Measurements from ENCODE around the gene POC1A. TPM values are rescaled to one million over a fixed set of nuclear protein-coding genes. Genes with fewer than 3 reads are reported as not detected.

POC1A gene
- total and polyA plus RNA-seq, 2 of the 8 experiments (the other 6 are each of a cell fraction or from before 2014, with no cell fraction given): 35.7 to 39.2 TPM

GRCh38 chr3:52143616-52144015 is 10.6 kb downstream of the POC1A start:
- no peak overlapping the region for H2BK5ac ChIP-seq (ENCODE audit: low read depth, low read length)
- no peak overlapping the region for H2BK12ac ChIP-seq (ENCODE audit: low read depth, low read length)
- H3K36me3 ChIP-seq (ENCODE audit: control insufficient read depth in 2 of 4, insufficient read depth in 4 of 4, low read length in 3 of 4): peaks cover 11 to 43% (median 23%) of the 10 kb centered on the region in 4 experiments; a peak in 7 of 8 replicates
- no peaks in the 10 kb centered on the region; the same call in 1 of the 2 replicates for H3K79me1 ChIP-seq (ENCODE audit: low read depth, low read length)
- H3K9ac ChIP-seq (replicated peaks in 1 of 4; ENCODE audit: extremely low read depth in 1 of 4, low read depth in 3 of 4, low read length in 3 of 4): no peak overlapping the region
- H3K23me2 ChIP-seq (ENCODE audit: low read depth, low read length): no peaks in the 10 kb centered on the region
- no peak overlapping the region for H4K8ac ChIP-seq (ENCODE audit: extremely low read depth, insufficient read depth, low read length)
- H2AK5ac ChIP-seq (ENCODE audit: low read depth, low read length): no peak overlapping the region
- H3K14ac ChIP-seq (ENCODE audit: insufficient read length): no peak overlapping the region
- WGBS, 2 experiments (ENCODE audit: extremely low coverage in 1 of 2, insufficient coverage in 1 of 2, insufficient read length in 1 of 2, insufficient replicate concordance in 2 of 2, low coverage in 1 of 2, low lambda C conversion rate in 2 of 2, missing lambda C conversion rate in 1 of 2): 82% methylated on average over 3 of the region's 3 CpGs; no CpG with 5 or more reads in 1 of the 2 experiments
- TF ChIP-seq ZNF274 (IDR thresholded peaks at IDR 0.05; ENCODE audit: borderline replicate concordance, extremely low read depth, low read length) (no peak), RAD21 (IDR thresholded peaks at IDR 0.05 in 1 of 2, conservative IDR thresholded peaks at IDR 0.05 in 1 of 2; ENCODE audit: low read depth in 2 of 2, low read length in 2 of 2) (no peak), SUZ12 (IDR thresholded peaks at IDR 0.05; ENCODE audit: low read length) (no peak), NANOG (IDR thresholded peaks at IDR 0.05; ENCODE audit: insufficient read depth, low read depth, low read length, poor library complexity, severe bottlenecking) (no peak), TEAD4 (IDR thresholded peaks at IDR 0.05; ENCODE audit: low read depth, low read length) (no peak), MAFK (IDR thresholded peaks at IDR 0.05; ENCODE audit: low read depth, low read length) (no peak), JUN (IDR thresholded peaks at IDR 0.05; ENCODE audit: low read depth, low read length) (no peak), SIN3A (conservative IDR thresholded peaks at IDR 0.05 in 1 of 2, IDR thresholded peaks at IDR 0.05 in 1 of 2; ENCODE audit: low read depth in 1 of 2, low read length in 2 of 2) (no peak), EP300 (IDR thresholded peaks at IDR 0.05; ENCODE audit: borderline replicate concordance in 1 of 2, low read depth in 2 of 2, low read length in 2 of 2) (no peak), KDM5A (IDR thresholded peaks at IDR 0.05; ENCODE audit: low read length) (no peak), SIRT6 (IDR thresholded peaks at IDR 0.05; ENCODE audit: low read length) (no peak), SAP30 (IDR thresholded peaks at IDR 0.05; ENCODE audit: insufficient read depth, insufficient replicate concordance, low read length) (no peak), POU5F1 (IDR thresholded peaks at IDR 0.05; ENCODE audit: low read depth, low read length) (no peak)
- DNase-seq (ENCODE audit: low read depth in 1 of 2, low spot score in 2 of 2) (no peak), FAIRE-seq (no peak)
- H3K4ac ChIP-seq (replicated peaks; ENCODE audit: insufficient read length, low read depth, low read length): peak overlapping the region; percentile 49
- H2BK20ac ChIP-seq (ENCODE audit: low read length): no peak overlapping the region
- no peak overlapping the region for H3K4me2 ChIP-seq (ENCODE audit: insufficient read depth in 1 of 2, low read depth in 2 of 2, low read length in 2 of 2)
- H4K20me1 ChIP-seq (replicated peaks in 1 of 2; ENCODE audit: control insufficient read depth in 1 of 2, insufficient read depth in 2 of 2, low read length in 2 of 2): peaks cover 3 to 15% of the 10 kb centered on the region in 2 experiments
- no peaks in the 10 kb centered on the region; a peak in 2 of 7 replicates for H3K4me1 ChIP-seq (replicated peaks in 1 of 4; ENCODE audit: control insufficient read depth in 3 of 4, insufficient read depth in 4 of 4, low read length in 3 of 4)
- no peak overlapping the region for H2BK15ac ChIP-seq (ENCODE audit: low read length)
- H3K9me3 ChIP-seq (ENCODE audit: insufficient read depth in 2 of 2, low read depth in 1 of 2, low read length in 1 of 2): no peaks in the 10 kb centered on the region
- no peaks in the 10 kb centered on the region for H3K79me2 ChIP-seq (ENCODE audit: control insufficient read depth in 1 of 2, insufficient read depth in 2 of 2, low read length in 2 of 2)
- no peak overlapping the region for H3K18ac ChIP-seq (ENCODE audit: extremely low read depth, low read length)
- no peak overlapping the region for H2BK120ac ChIP-seq (replicated peaks; ENCODE audit: low read depth, low read length)
- no peak overlapping the region for H2AFZ ChIP-seq (ENCODE audit: low read length)
- no peak overlapping the region for H4K91ac ChIP-seq (replicated peaks; ENCODE audit: insufficient read length, low read length)
- POLR2A ChIA-PET (ENCODE audit: partially characterized antibody): no interaction called here
- H3K4me3 ChIP-seq (ENCODE audit: extremely low read depth in 1 of 4, insufficient read depth in 2 of 4, low read depth in 3 of 4, low read length in 4 of 4): no peak overlapping the region
- no peak overlapping the region for H4K5ac ChIP-seq (ENCODE audit: insufficient read length, low read depth, low read length)
- H3K56ac ChIP-seq (replicated peaks; ENCODE audit: insufficient read length, low read depth, low read length): no peak overlapping the region
- H3K23ac ChIP-seq (ENCODE audit: insufficient read length): no peak overlapping the region
- H3K27ac ChIP-seq (ENCODE audit: low read depth, low read length): 0 out of 2 replicates have a peak overlapping the region, but pooled peaks have one; percentile 3
- no peaks in the 10 kb centered on the region for H3K27me3 ChIP-seq (replicated peaks in 1 of 4; ENCODE audit: control insufficient read depth in 3 of 4, extremely low read depth in 1 of 4, insufficient read depth in 3 of 4, low read length in 3 of 4)
- CTCF ChIA-PET (ENCODE audit: partially characterized antibody): interaction anchor here (0.5 to 14.6 kb wide), 21 partner anchors 9 to 1121 kb away, joined by 3 to 148 read pairs (median 4); partner anchors contain the start of gene DUSP7

Data from H1 (cell line).